ENCODE results near the gene CACNG4.

The CACNG4 gene

GRCh38 chr17:66935717-66936116, 28.8 kb upstream of the CACNG4 start:
- TF ChIP-seq CTCF (conservative IDR thresholded peaks at IDR 0.05; ENCODE audit: low read length): no peak
- H3K4me3 ChIP-seq (ENCODE audit: low read length): no peak overlapping the region
- no peak for DNase-seq (ENCODE audit: low read depth)

GRCh38 chr17:66938656-66939055, 25.9 kb upstream of the CACNG4 start:
- no peak overlapping the region for H3K4me3 ChIP-seq (ENCODE audit: low read length)
- DNase-seq (ENCODE audit: low read depth): no peak
- TF ChIP-seq CTCF (conservative IDR thresholded peaks at IDR 0.05; ENCODE audit: low read length): no peak

GRCh38 chr17:66939461-66940114, 24.9 kb upstream of the CACNG4 start:
- DNase-seq (ENCODE audit: low read depth): no peak
- no peak for TF ChIP-seq CTCF (conservative IDR thresholded peaks at IDR 0.05; ENCODE audit: low read length)
- no peak overlapping the region for H3K4me3 ChIP-seq (ENCODE audit: low read length)

- DNase-seq (ENCODE audit: low read depth): no peak
- no peak for TF ChIP-seq CTCF (conservative IDR thresholded peaks at IDR 0.05; ENCODE audit: low read length)
- no peak overlapping the region for H3K4me3 ChIP-seq (ENCODE audit: low read length)
These were observed 23.3 kb upstream of the CACNG4 start for GRCh38 chr17:66941249-66941648.

- no peak overlapping the region for H3K4me3 ChIP-seq (ENCODE audit: low read length)
- no peak for DNase-seq (ENCODE audit: low read depth)
- TF ChIP-seq CTCF (conservative IDR thresholded peaks at IDR 0.05; ENCODE audit: low read length): no peak
These were observed 22.6 kb upstream of the CACNG4 start for GRCh38 chr17:66941773-66942450.

GRCh38 chr17:66942451-66943264, 21.8 kb upstream of the CACNG4 start:
- no peak overlapping the region for H3K4me3 ChIP-seq (ENCODE audit: low read length)
- TF ChIP-seq CTCF (conservative IDR thresholded peaks at IDR 0.05; ENCODE audit: low read length): no peak
- no peak for DNase-seq (ENCODE audit: low read depth)
